Measurements from ENCODE around the gene DMKN.

GRCh38 chr19:35517342-35517741 is 3.9 kb upstream of the DMKN start:
- no peak for TF ChIP-seq CTCF (conservative IDR thresholded peaks at IDR 0.05 in 1 of 2, IDR thresholded peaks at IDR 0.05 in 1 of 2; ENCODE audit: low read depth in 1 of 2, low read length in 2 of 2)
- no peak for TF ChIP-seq EZH2 (IDR thresholded peaks at IDR 0.05; ENCODE audit: low read length, missing control alignments)
